ENCODE data around the gene CNPY4.
A peak's percentile ranks its signal among the peaks of the same experiment; 100 is the strongest.
"Not testable (repeated sequence)": the region's sequence is repeated elsewhere in the genome, so short reads cannot be mapped to it uniquely, and the experiment has no call there.

The CNPY4 gene

GRCh38 chr7:100132126-100132525 is 12.7 kb downstream of the CNPY4 start:
- no peak overlapping the region for H2AFZ ChIP-seq (ENCODE audit: low read length, unreplicated experiment)
- H3K4me1 ChIP-seq (ENCODE audit: control insufficient read depth, insufficient read depth, low read length, unreplicated experiment) = peaks cover 6% of the 10 kb centered on the region
- H3K27me3 ChIP-seq (ENCODE audit: insufficient read depth, low read length) = no peaks in the 10 kb centered on the region
- no peak overlapping the region for H3K4me3 ChIP-seq (ENCODE audit: low read depth, low read length)
- H3K27ac ChIP-seq (ENCODE audit: low read depth, low read length) = no peak overlapping the region
- no peaks in the 10 kb centered on the region for H3K36me3 ChIP-seq (ENCODE audit: insufficient read depth, low read length)
- no peaks in the 10 kb centered on the region for H3K79me2 ChIP-seq (ENCODE audit: control insufficient read depth, insufficient read depth, low read length, unreplicated experiment)

DNA sequence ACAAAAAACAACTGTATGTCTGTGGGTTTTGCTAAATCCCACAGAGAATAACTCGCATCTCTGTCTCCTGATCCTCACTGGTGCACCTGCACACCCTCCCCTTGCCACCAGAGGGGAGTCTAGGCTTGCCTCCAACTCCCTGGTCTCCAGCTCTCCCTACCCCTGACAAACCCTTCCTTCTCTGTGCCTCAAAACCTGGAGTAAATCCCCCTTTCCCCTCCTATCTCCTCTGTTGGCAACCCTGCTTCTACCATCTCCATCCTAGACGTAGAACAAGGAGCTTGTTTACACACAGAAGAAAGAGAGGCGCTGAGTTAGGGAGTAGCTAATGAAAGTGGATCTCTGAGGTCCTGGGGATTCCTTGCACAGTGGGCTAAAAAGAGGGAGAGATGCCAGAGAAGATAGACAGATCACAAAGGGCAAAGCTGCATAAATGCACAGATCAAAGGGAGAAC is 13.3 kb downstream of the CNPY4 start:
- no peak overlapping the region for H2AFZ ChIP-seq (ENCODE audit: low read length, unreplicated experiment)

DNA sequence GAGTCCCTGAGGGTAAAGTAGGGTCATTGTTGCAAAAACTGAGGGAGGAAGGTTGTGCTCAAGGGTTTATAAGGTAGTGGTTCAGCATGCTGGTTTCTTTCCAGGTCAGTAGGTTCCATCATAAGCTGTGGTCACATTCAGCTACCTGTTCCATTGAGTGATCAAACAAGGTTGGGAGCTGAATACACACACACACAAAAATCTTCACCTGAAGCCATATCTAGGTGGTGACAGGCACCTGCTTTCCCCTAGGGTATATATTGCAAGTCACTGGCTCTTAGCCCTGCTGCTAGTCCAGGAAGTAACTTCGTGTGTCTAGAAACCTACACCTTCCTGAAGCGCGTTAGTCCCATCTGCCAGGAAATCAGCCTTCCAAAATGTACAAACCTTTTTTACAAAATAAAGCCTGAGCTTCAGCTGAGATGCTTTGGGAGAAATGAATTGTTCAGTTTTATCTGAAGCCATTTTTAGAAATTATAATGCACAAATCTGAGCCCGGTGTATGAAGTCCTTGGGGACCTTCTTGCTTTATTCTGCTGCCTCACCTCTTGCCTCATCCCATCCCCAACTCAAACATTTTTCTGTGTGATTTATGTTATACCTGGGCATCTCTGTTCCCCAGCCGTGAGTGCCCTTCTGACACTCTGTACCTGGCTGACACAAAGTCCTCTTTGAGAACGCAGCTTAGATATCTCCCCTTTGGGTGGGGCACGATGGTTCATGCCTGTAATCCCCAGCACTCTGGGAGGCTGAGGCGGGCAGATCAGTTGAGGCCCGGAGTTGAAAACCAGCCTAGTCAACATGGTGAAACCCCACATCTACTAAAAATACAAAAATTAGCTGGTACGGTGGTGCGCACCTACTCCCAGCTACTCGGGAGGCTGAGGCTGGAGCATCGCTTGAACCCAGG is 18.7 kb downstream of the CNPY4 start:
- no peak overlapping the region for H3K4me3 ChIP-seq (ENCODE audit: low read depth, low read length)
- H2AFZ ChIP-seq (ENCODE audit: low read length, unreplicated experiment) = no peak overlapping the region
- H3K79me2 ChIP-seq (ENCODE audit: control insufficient read depth, insufficient read depth, low read length, unreplicated experiment) = no peaks in the 10 kb centered on the region
- no peak overlapping the region for H3K27ac ChIP-seq (ENCODE audit: low read depth, low read length)
- H3K27me3 ChIP-seq (ENCODE audit: insufficient read depth, low read length) = no peaks in the 10 kb centered on the region
- no peaks in the 10 kb centered on the region for H3K36me3 ChIP-seq (ENCODE audit: insufficient read depth, low read length)
- no peaks in the 10 kb centered on the region for H3K4me1 ChIP-seq (ENCODE audit: control insufficient read depth, insufficient read depth, low read length, unreplicated experiment)

More for the DNA sequence above, 13.3 kb downstream of the CNPY4 start:
- Histone ChIP-seq H3K4me3 (ENCODE audit: low read depth, low read length) (no peak overlapping the region), H3K27ac (ENCODE audit: low read depth, low read length) (no peak overlapping the region), H3K27me3 (ENCODE audit: insufficient read depth, low read length) (no peaks in the 10 kb centered on the region), H3K4me1 (ENCODE audit: control insufficient read depth, insufficient read depth, low read length, unreplicated experiment) (peaks cover 6% of the 10 kb centered on the region), H3K79me2 (ENCODE audit: control insufficient read depth, insufficient read depth, low read length, unreplicated experiment) (no peaks in the 10 kb centered on the region), H3K36me3 (ENCODE audit: insufficient read depth, low read length) (no peaks in the 10 kb centered on the region)

GRCh38 chr7:100141555-100141949 is 22.1 kb downstream of the CNPY4 start:
- no peaks in the 10 kb centered on the region for H3K79me2 ChIP-seq (ENCODE audit: control insufficient read depth, insufficient read depth, low read length, unreplicated experiment)
- H3K4me1 ChIP-seq (ENCODE audit: control insufficient read depth, insufficient read depth, low read length, unreplicated experiment) = no peaks in the 10 kb centered on the region
- H3K27me3 ChIP-seq (ENCODE audit: insufficient read depth, low read length) = no peaks in the 10 kb centered on the region
- H3K4me3 ChIP-seq (ENCODE audit: low read depth, low read length) = no peak overlapping the region
- no peak overlapping the region for H3K27ac ChIP-seq (ENCODE audit: low read depth, low read length)
- no peak overlapping the region for H2AFZ ChIP-seq (ENCODE audit: low read length, unreplicated experiment)
- H3K36me3 ChIP-seq (ENCODE audit: insufficient read depth, low read length) = no peaks in the 10 kb centered on the region

DNA sequence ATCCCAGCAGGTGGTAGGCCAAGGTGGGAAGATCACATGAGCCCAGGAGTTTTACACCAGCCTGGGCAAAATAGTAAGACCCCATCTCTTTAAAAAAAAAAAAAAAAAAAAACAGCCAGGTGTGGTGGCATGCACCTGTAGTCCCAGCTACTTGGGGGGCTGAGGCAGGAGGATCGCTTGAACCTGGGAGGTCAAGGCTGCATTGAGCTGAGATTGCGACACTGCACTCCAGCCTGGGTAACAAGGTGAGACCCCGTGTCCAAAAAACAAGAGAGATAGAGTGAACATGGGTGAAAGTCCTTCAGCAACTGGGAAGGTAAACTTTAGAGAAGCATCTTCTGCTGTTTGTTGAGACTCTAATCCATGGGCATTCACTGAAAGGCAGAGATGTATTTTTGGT is 23.0 kb downstream of the CNPY4 start:
- Histone ChIP-seq H3K27ac (ENCODE audit: low read depth, low read length) (no peak overlapping the region), H3K27me3 (ENCODE audit: insufficient read depth, low read length) (no peaks in the 10 kb centered on the region), H3K4me1 (ENCODE audit: control insufficient read depth, insufficient read depth, low read length, unreplicated experiment) (no peaks in the 10 kb centered on the region), H3K36me3 (ENCODE audit: insufficient read depth, low read length) (no peaks in the 10 kb centered on the region), H3K4me3 (ENCODE audit: low read depth, low read length) (no peak overlapping the region), H3K79me2 (ENCODE audit: control insufficient read depth, insufficient read depth, low read length, unreplicated experiment) (no peaks in the 10 kb centered on the region), H2AFZ (ENCODE audit: low read length, unreplicated experiment) (no peak overlapping the region)

GRCh38 chr7:100146350-100146749 is 26.9 kb downstream of the CNPY4 start:
- not testable (repeated sequence) for H3K27me3 ChIP-seq (ENCODE audit: insufficient read depth, low read length); H3K27ac ChIP-seq (ENCODE audit: low read depth, low read length); H3K36me3 ChIP-seq (ENCODE audit: insufficient read depth, low read length); H3K4me1 ChIP-seq (ENCODE audit: control insufficient read depth, insufficient read depth, low read length, unreplicated experiment); H2AFZ ChIP-seq (ENCODE audit: low read length, unreplicated experiment); H3K4me3 ChIP-seq (ENCODE audit: low read depth, low read length)
- peaks cover 13% of the 10 kb centered on the region for H3K79me2 ChIP-seq (ENCODE audit: control insufficient read depth, insufficient read depth, low read length, unreplicated experiment)

DNA sequence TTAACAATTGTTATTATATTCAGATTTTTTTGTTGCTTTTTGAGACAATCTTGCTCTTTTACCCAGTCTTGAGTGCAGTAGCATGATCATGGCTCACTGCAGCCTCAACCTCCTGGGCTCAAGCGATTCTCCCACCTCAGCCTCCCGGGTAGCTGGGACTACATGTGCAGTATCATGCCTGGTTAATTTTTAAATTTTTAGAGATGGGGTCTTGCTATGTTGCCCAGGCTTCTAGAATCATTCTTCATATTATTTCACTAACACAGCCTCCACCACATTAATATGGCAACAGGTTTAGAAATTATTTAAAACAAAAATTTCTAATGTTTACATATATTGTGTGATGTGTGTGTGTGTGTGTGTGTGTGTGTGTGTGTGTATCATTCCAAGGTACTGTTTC is 27.8 kb downstream of the CNPY4 start:
- peaks cover 13% of the 10 kb centered on the region for H3K79me2 ChIP-seq (ENCODE audit: control insufficient read depth, insufficient read depth, low read length, unreplicated experiment)
- H3K36me3 ChIP-seq (ENCODE audit: insufficient read depth, low read length) = no peaks in the 10 kb centered on the region
- H3K4me3 ChIP-seq (ENCODE audit: low read depth, low read length) = no peak overlapping the region
- no peaks in the 10 kb centered on the region for H3K27me3 ChIP-seq (ENCODE audit: insufficient read depth, low read length)
- H2AFZ ChIP-seq (ENCODE audit: low read length, unreplicated experiment) = no peak overlapping the region
- no peak overlapping the region for H3K27ac ChIP-seq (ENCODE audit: low read depth, low read length)
- H3K4me1 ChIP-seq (ENCODE audit: control insufficient read depth, insufficient read depth, low read length, unreplicated experiment) = peaks cover 7% of the 10 kb centered on the region

DNA sequence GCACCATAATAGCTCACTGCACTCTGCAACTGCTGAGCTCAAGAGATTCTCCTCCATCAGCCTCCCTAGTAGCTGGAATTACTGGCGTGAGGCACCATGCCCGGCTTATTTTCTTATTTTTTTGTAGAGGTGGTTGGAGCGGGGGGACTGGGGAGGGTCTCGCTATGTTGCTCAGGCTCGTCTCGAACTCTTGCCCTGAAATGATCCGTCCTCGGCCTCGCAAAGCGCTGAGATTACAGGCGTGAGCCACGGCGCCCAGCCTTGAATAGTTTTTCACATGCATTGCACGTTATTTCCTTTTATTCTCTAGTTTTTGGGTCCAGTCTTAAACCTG is 28.8 kb downstream of the CNPY4 start:
- H3K4me3 ChIP-seq (ENCODE audit: low read depth, low read length) = peak overlapping the region; percentile 100
- H3K4me1 ChIP-seq (ENCODE audit: control insufficient read depth, insufficient read depth, low read length, unreplicated experiment) = peaks cover 7% of the 10 kb centered on the region
- H3K27me3 ChIP-seq (ENCODE audit: insufficient read depth, low read length) = no peaks in the 10 kb centered on the region
- peaks cover 15% of the 10 kb centered on the region for H3K79me2 ChIP-seq (ENCODE audit: control insufficient read depth, insufficient read depth, low read length, unreplicated experiment)
- peak overlapping the region; percentile 92 for H2AFZ ChIP-seq (ENCODE audit: low read length, unreplicated experiment)
- no peak overlapping the region for H3K27ac ChIP-seq (ENCODE audit: low read depth, low read length)
- H3K36me3 ChIP-seq (ENCODE audit: insufficient read depth, low read length) = no peaks in the 10 kb centered on the region; the same call in 1 of the 2 replicates

- Histone ChIP-seq H2AFZ (ENCODE audit: low read length, unreplicated experiment) (peak within 1 kb of the TSS; percentile 100), H3K27me3 (ENCODE audit: insufficient read depth, low read length) (no peaks in the 10 kb centered on the region), H3K27ac (ENCODE audit: low read depth, low read length) (peak within 1 kb of the TSS; percentile 41; the same call in 1 of the 2 replicates)
Observed at GRCh38 chr7:100148559-100149328, 29.3 kb downstream of the CNPY4 start, which contains the start of gene LAMTOR4. TSS of gene LAMTOR4 (plus strand) at chr7:100148918. CDS start at chr7:100148973, 55 bp downstream.

DNA sequence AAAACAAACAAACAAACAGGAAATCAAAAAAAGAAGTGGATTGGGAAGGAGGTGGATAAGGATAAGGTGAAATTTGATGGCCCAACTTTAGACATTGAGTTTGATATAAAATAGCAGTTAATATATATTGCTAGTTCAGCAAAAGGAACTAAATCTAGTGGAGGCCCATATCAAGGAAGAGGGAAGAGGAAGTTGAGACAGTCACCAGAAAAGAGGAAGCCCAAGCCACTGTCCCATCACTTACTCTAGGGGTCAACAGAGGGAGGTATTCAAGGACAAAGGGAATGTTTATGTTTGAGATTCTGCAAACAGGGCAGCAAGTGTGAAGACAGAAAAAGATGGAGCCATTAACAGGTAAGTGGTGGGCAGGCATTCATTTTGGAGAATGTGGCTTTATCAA is 33.0 kb downstream of the CNPY4 start:
- Histone ChIP-seq H3K4me1 (ENCODE audit: control insufficient read depth, insufficient read depth, low read length, unreplicated experiment) (peaks cover 22% of the 10 kb centered on the region), H3K27me3 (ENCODE audit: insufficient read depth, low read length) (no peaks in the 10 kb centered on the region), H3K4me3 (ENCODE audit: low read depth, low read length) (no peak overlapping the region), H2AFZ (ENCODE audit: low read length, unreplicated experiment) (no peak overlapping the region), H3K79me2 (ENCODE audit: control insufficient read depth, insufficient read depth, low read length, unreplicated experiment) (peaks cover 17% of the 10 kb centered on the region), H3K36me3 (ENCODE audit: insufficient read depth, low read length) (no peaks in the 10 kb centered on the region; the same call in none of the 2 replicates), H3K27ac (ENCODE audit: low read depth, low read length) (no peak overlapping the region)

More at GRCh38 chr7:100148559-100149328, 29.3 kb downstream of the CNPY4 start, which contains the start of gene LAMTOR4:
- Histone ChIP-seq H3K79me2 (ENCODE audit: control insufficient read depth, insufficient read depth, low read length, unreplicated experiment) (peaks cover 16% of the 10 kb centered on the region), H3K4me3 (ENCODE audit: low read depth, low read length) (peak within 1 kb of the TSS; percentile 100), H3K36me3 (ENCODE audit: insufficient read depth, low read length) (no peaks in the 10 kb centered on the region; the same call in 1 of the 2 replicates), H3K4me1 (ENCODE audit: control insufficient read depth, insufficient read depth, low read length, unreplicated experiment) (peaks cover 10% of the 10 kb centered on the region)

Measured in ACC112 (cell line).